ENCODE results near the gene DCAF5. TPM values are rescaled to one million over a fixed set of nuclear protein-coding genes. Genes with fewer than 3 reads are reported as not detected.
A peak's percentile ranks its signal among the peaks of the same experiment; 100 is the strongest.
"Not testable (repeated sequence)": the region's sequence is repeated elsewhere in the genome, so short reads cannot be mapped to it uniquely, and the experiment has no call there.

DCAF5 gene, protein sequence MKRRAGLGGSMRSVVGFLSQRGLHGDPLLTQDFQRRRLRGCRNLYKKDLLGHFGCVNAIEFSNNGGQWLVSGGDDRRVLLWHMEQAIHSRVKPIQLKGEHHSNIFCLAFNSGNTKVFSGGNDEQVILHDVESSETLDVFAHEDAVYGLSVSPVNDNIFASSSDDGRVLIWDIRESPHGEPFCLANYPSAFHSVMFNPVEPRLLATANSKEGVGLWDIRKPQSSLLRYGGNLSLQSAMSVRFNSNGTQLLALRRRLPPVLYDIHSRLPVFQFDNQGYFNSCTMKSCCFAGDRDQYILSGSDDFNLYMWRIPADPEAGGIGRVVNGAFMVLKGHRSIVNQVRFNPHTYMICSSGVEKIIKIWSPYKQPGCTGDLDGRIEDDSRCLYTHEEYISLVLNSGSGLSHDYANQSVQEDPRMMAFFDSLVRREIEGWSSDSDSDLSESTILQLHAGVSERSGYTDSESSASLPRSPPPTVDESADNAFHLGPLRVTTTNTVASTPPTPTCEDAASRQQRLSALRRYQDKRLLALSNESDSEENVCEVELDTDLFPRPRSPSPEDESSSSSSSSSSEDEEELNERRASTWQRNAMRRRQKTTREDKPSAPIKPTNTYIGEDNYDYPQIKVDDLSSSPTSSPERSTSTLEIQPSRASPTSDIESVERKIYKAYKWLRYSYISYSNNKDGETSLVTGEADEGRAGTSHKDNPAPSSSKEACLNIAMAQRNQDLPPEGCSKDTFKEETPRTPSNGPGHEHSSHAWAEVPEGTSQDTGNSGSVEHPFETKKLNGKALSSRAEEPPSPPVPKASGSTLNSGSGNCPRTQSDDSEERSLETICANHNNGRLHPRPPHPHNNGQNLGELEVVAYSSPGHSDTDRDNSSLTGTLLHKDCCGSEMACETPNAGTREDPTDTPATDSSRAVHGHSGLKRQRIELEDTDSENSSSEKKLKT
- total RNA-seq (ENCODE audit: insufficient read depth, low replicate concordance), result 21.2 TPM

DNA sequence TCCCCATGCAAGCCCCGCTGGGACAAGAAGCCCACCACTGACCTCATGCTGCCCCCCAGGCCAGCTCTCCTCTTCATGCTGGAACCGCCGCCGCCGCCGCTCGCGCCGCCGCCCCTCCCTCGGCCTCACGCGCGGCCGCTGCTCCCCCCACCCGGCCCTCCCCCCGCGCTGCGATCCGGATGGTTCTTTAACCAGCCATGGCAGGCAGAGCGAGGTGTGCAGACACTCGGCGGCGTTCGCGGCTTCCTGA lies at the start of gene DCAF5:
Gene DCAF5 (minus strand): TSS at position 218 of the 250 bp plus-strand sequence. CDS start 141 bp downstream, at position 77.
- DNase-seq (ENCODE audit: low spot score), result no peak

DNA sequence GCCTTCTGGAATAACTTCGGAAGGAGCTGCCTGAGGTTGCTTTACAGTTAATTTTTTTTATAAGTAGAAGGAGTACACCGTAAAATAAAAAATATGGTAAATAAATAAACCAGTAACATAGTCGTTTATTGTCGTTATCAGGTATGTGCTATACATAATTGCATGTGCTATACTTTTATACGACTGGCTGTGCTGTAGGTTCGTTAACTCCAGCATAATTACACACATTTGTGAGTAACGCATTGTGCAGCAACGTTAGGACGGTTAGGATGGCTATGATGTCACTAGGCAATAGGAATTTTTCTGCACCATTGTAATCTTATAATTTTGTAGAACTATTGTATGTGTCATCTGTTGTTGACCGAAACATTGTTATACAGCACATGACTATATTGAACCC lies 46.9 kb upstream of the DCAF5 start:
- DNase-seq (ENCODE audit: low spot score), result no peak

DNA sequence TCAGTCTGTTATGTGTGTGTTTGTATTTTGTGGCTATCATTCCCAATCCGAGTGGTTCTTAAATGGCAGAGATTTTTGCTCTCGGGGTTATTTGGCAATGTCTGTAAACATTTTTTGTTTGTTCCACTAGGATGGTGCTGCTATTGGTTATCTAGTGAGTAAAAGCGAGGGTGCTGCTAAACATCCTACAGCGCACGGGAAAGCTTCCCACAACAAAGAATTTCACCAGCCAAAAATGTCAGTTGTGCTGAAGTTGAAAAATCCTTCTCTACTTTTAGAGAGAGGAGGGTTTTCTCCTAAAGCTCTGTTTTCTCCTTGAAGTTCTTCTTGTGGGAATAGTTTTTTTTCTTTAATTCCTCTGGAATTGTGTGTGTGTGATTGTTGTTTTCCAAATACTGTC lies 40.8 kb upstream of the DCAF5 start:
- DNase-seq (ENCODE audit: low spot score), result no peak

DNA sequence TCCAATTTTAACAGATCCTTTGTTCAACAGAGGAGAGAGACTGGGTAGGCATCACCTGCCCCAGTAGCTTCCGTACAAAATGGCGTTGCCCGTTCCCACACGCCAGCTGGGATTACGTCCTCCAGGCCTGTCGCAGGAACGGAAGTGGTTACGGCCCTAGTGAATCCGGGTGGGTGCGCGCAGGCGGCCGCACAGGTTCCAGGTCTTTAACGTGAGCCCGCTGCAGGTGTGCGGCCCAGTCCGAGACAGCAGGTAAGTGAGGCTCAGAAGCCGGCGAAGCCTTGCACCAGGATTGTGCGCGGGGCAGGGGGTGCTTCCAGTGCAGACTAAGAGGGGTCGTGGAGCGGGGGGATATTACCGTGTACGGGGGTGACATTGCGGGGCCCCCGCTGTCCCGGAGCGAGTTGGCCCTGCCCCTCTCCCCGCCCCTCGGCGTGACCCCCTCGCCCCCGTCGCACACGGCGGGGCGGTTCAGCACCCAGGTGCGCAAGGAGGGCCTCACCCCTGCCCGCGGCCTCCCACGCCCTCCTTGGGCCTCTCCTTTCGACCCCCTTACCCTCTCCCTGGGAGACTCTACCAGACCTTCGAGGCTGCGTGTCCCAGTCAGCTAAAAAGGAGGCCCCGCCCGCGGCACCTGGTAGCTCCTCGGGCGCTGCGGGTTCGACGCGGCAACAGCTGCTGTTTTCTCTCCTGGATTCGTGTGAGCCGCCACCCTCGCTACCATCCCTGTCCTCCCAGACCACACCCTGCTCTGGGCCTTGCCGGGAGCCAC lies 38.6 kb upstream of the DCAF5 start, which contains the start of gene EXD2:
Gene EXD2 (plus strand): TSS at position 159 of the 772 bp plus-strand sequence. CDS start 17,973 bp downstream, outside the sequence.
- peak; percentile 93 for DNase-seq (ENCODE audit: low spot score)

DNA sequence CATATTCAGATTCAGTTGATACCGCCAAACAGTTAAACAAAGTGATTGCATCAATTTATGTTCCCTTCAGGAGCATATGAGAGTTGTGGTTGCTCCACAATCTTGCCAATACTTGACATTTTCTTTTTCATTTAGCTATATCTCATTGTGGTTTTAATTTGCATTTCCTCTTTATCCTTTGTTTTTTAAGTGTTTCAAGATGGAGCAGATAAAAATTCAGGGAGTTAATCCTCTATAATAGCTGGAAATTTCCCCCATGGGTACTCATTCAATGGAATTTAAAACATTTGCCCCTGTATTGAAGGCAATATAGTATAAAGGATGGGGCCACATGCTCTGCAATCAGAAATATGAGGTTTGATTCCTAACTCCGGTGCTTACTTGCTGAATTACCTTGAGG lies 37.3 kb upstream of the DCAF5 start:
- no peak for DNase-seq (ENCODE audit: low spot score)

DNA sequence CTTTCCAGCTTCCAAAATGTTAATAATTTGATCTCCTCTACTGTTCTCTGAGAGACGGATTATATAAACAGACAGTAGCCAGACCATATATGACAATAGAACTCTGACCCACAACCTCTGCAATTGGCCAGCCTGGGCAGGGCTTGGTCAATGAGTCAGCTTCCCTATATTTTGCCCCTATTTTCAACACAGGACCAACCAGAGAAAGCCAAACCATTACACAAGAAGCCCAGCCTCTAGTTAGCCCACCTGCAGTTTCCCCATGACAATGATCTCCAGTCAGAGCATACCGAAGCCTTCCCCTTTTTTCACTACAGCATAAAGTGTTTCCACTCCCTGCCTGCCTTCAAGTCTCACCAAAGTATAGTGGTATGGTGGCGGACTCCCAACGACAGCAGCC lies 30.8 kb upstream of the DCAF5 start:
- DNase-seq (ENCODE audit: low spot score), result no peak

DNA sequence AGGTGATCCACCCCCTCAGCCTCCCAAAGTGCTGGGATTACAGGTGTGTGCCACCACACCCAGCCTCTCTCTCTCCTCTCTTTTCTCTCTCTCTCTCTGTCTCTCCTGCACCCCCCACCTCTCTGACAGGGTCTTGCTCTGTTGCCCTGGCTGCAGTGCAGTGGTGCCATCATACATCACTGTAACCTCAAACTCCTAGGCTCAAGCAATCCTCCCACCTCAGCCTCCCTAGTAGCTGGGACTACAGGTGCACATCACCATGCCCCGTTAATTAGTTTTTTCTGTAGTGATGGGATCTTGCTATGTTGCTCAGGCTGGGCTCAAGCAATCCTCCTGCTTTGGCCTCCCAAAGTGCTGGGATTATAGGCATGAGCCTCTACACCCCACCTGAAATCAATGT lies 29.7 kb upstream of the DCAF5 start:
- DNase-seq (ENCODE audit: low spot score), result not testable (repeated sequence)

DNA sequence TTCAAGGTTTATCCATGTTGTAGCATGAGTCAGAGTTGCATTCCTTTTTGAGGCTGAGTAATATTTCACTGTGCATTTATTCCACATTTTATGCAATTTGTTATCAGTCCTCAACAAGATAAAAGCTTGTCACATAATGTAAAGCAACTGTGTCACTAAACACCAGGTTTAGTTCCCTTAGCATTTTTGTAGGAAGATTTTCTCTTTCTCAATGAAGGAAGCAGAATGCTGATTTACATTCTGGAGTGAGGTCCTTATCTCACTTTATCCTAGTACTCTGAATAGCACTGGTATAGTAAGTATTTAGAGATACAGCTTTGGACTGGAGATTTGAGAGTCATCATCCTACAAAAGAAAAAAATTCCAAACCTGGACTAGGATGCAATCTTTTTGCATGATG lies 28.6 kb upstream of the DCAF5 start:
- peak; percentile 21 for DNase-seq (ENCODE audit: low spot score)

DNA sequence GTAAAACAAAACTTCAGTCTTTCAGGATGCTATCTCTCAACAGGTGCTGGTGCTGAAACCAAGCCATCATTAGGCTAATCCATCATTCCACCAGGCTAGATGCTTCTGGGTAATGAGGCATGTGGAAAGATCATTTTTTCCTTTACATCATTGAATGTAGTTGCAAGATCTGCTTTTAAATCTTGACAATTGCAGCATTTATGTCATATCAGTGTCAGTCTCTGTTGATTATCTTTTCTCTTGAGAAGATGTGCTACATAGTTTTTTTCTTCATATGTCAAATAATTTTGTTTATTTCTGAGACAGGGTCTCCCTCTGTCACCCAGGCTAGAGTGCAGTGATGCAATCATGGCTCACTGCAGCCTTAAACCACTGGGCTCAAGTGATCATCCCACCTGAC lies 22.2 kb upstream of the DCAF5 start:
- no peak for DNase-seq (ENCODE audit: low spot score)

DNA sequence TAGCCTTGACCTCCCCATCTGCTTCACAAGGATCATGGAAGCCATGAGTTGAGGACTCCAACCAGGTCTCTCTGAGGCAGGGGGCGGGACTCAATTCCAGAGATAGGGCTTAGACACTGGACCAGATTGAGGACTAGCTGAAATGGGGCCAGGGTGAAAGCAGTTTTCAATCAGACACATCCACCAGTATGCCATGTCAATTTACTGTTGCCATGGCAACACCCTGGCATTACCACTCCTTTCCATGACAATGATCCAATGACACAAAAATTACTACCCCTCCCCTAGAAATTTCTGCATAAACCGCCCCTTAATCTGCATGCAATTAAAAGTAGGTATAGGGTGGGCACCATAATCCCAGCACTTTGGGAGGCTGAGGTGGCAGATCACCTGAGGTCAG lies 18.6 kb upstream of the DCAF5 start:
- no peak for DNase-seq (ENCODE audit: low spot score)

DNA sequence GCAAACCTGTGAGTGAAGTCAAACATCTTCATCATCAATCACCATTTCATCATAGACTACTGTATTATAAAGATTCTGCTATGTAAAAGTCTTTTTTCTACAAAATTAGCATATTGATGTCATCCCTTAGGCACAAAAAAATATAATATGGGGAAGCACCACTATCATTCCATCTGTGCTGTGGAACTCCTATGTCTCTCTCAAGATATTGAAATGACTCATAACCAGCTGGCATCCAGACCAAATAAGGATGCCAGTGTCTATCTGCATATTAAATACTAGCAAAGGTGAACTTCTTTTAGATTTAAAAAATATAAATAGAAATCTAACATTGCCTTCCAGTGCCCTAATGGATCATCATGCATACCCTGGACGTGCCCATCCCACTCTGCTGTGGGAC lies 17.9 kb upstream of the DCAF5 start:
- DNase-seq (ENCODE audit: low spot score), result no peak

DNA sequence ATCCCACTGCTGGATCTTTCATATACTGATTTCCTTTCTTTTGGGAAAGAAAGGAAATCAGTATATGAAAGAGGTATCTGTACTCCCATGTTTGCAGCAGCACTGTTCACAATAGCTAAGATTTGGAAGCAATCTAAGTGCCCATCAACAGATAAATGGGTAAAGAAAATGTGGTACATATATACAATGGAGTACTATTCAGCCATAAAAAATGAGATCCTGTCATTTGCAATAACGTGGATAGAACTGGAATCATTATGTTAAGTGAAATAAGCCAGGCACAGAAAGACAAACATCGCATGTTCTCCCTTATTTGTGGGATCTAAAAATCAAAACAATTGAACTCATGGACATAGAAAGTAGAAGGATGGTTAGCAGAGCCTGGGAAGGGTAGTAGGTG lies 12.9 kb upstream of the DCAF5 start:
- not testable (repeated sequence) for DNase-seq (ENCODE audit: low spot score)

DNA sequence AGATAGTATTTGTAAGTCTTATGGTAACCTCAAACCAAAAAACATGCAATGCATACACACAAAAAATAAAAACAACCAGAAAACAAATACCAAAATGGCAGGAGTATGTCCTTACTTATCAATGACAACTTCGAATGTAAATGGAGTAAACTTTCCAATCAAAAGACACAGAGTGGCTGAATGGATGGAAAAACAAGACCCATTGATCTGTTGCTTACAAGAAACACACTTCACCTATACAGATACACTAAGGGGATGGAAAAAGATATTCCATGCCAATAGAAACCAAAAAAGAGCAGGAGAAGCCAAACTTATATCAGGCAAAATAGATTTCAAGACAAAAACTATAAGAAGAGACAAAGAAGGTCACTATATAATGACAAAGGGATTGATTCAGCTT lies 8.7 kb upstream of the DCAF5 start:
- DNase-seq (ENCODE audit: low spot score), result no peak

DNA sequence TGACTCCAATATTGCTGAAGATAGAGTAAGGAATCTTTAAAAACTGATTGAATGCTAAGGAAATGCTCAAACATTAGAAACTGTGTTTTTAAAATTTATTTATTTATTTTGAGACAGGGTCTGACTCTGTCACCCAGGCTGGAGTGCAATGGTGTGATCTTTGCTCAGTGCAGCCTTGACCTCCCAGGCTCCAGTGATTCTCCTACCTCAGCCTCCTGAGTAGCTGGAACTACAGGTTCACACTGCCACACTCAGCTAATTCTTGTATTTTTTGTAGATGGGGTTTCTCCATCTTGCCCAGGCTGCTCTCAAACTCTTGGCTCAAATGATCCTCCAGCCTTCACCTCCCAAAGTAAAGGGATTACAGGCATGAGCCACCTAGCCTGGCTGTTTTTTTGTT lies 3.3 kb upstream of the DCAF5 start:
- no peak for DNase-seq (ENCODE audit: low spot score)

DNA sequence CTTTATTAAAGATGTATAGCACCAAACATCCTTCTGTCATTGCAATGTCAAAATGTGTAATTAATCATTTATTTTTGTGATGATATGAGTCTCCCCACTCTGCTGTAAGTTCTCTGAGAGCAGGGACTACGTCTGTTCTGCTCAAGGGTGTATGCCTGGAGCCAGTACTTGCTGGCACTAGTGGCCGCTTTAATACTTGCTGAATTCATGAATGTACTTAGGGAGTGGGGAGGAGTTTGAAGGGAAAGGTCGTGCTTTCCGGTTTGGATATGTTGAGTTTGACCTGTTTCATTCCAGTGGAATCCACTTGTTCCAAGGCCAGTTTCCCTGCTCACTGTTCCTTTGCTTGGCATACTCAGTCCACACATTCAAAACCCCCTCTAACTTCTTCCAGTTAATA lies 1.9 kb upstream of the DCAF5 start:
- peak; percentile 21 for DNase-seq (ENCODE audit: low spot score)

DNA sequence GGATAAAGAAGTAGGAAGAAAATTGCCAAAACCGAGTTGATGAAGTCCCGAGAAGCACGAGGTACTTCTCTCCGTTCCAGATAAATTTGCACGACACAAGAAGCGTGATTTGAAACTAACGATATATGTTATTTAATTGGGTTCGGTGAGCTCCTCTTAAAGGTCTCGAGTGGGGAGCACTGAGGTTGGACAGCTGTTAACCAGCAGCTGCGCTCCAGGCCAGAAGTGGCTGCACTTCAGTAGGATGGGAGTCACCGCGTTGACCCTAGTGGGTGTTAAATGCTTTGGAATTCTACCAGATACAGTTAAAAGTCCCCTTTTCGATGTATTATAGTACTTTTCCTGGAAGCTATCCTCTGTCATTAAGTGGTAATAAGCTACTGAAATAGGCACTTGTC lies 953 bp upstream of the DCAF5 start:
- peak; percentile 52 for DNase-seq (ENCODE audit: low spot score)

DNA sequence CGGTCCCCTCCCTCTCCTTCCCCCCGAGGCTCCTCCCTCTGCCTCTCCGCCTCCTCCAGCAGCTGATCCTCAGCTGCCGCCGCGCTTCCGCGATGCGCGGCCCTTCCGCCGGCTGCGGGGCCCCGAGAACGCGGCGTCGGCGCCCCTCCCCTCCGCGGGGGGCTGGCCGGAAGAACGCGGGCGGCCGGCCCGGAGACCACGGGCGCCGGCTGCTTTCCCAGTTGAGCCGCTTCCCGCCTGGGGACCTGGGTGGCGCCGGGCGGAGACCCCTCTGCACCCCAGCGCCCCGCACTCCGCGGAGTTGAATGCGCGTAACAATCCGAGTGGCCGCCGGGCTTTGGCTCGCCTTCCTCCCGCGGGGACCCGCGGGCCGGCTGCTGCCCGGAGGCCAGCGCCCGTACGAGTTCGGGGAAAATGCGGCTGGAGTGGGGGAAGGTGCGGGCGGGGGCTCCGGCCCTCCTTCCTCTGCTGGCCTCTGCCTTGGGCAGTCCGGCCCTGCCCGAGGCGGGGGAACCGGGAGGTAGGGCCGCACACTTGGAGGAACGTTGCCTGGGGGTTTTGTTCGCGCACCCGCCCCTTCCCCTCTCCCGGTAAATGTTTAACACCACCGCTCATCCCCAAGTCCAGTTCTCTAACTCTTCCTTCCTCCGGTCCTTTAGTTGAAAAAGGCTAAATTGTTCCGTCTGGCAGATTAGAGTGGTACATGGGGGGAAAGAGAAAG lies 393 bp upstream of the DCAF5 start:
- DNase-seq (ENCODE audit: low spot score), result peak; percentile 97

DNA sequence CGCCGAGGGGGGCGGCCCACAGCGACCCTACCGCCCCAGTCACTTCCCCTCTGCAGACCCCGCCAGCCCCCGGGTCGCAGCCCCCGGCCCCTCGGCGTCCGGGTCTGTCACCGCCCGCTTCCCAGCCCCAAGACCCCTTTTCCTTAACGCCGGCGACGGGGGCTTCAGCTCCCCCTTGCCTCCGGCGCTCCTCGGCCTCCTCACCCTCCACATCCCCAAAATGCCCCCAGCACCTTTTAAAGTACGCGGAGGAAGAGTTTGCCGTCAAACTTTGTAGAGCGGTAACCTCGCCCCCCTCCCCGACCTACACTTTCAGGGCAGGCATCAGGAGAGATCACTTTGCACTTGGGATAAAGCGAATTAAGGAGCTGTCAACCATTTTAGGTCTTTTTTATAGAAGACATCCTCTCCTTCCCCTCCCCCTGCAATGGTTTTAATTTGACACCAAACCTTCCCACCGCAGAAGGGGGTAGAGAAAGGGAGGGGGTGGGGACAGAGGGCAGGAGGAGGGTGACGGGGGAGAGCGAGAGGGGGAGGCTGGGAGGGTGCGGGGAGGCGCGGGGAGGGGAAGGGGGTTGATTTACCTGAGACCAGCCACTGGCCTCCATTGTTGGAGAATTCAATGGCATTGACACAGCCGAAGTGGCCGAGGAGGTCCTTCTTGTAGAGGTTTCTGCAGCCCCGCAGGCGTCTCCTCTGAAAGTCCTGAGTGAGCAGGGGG lies 578 bp downstream of the DCAF5 start:
- peak; percentile 60 for DNase-seq (ENCODE audit: low spot score)

DNA sequence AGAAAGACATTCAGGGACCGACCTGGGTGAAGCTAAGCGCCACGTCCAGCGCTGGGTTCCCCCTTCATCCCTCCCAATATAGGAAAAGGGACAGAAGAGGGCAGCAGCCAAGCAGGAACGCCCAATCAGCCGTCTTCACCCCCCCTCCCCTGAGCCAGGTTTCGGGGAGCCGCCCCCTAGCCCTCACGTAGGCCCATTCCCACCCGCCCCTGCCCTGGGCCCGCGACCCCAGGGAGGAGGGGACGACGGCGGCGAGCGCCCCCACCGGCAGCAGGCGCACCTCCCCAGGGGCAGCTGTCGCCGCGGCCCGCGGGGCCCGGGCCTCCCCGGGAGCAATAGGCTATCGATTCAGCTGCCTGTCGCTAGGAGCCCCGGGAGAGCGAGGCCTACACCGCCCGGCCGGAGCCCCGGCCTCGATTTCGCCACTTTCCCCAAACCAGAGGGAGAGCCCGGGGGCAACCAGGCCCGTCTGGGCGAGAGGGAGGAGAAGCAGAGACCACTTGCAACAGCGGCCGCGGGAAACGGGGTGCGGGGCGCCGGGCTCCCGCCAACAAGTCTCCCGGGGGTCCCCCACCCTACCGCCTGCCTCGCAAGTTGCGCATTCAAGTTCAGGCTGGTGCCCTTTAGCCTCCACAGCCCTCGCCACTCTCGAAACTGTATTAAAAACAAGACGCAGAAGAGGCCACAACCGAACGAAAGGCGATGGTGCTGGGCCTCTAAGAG lies 1.3 kb downstream of the DCAF5 start:
- peak; percentile 80 for DNase-seq (ENCODE audit: low spot score)

Measured in umbilical cord (tissue), 2 donors.